HG03039 (cell line): ENCODE data around the gene TTC27.
"Not testable (repeated sequence)": the region's sequence is repeated elsewhere in the genome, so short reads cannot be mapped to it uniquely, and the experiment has no call there.

Source experiments
- ATAC-seq: cut with Tn5 transposase; IDR thresholded peaks from one replicate; pipeline ENCODE4 v1.9.1; 2021; ENCODE audit warnings: mild to moderate bottlenecking, moderate library complexity; ENCODE audit not compliant: unreplicated experiment

TTC27 gene

GRCh38 chr2:32750880-32751279 is 123.0 kb downstream of the TTC27 start:
- no peak for ATAC-seq

DNA sequence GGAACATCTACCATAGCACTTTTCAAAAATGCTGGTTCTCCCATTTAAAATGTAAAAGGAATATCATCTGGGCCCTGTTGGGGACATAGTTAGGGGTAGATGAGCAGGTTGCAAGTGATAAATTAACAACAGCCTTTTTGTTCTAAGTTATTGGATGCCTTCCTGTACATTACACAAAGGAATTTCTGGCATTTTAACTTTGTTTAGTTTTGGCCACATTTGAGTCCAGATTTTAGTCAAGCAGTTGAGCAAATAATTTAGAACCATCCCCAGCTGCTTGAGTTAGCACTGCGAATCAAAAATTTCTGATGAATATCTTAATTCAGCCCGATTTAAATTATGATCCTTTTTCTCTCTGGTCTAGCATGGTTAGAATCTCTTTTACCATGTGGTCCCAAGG is 124.4 kb downstream of the TTC27 start:
- no peak for ATAC-seq

GRCh38 chr2:32752952-32753351 is 125.1 kb downstream of the TTC27 start:
- ATAC-seq: no peak

DNA sequence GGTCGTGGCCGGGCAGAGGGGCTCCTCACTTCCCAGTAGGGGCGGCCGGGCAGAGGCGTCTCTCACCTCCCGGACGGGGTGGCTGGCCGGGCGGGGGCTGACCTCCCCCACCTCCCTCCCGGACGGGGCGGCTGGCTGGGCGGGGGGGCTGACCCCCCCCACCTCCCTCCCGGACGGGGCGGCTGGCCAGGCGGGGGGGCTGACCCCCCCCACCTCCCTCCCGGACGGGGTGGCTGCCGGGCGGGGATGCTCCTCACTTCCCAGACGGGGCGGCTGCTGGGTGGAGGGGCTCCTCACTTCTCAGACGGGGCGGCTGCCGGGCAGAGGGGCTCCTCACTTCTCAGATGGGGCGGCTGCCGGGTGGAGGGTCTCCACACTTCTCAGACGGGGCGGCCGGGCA is 126.8 kb downstream of the TTC27 start:
- not testable (repeated sequence) for ATAC-seq

DNA sequence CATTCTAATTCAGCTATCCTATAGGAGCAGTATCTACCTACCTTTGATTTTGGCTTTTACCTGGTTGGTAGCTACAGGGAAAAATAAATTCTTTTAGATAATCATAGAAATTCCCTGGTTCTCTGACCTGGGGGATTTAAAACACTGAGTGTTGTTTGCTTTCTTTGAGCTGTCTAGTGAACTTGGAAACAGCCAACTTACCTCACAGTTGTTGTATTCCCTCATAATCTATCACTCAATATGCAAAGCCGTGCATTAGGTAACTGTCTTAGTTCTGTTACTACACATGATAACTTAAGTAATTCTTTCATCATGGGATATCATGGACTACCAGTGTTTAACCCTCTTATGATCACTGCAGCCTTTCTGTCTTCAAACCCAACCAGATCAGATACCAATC is 127.8 kb downstream of the TTC27 start:
- ATAC-seq: no peak

DNA sequence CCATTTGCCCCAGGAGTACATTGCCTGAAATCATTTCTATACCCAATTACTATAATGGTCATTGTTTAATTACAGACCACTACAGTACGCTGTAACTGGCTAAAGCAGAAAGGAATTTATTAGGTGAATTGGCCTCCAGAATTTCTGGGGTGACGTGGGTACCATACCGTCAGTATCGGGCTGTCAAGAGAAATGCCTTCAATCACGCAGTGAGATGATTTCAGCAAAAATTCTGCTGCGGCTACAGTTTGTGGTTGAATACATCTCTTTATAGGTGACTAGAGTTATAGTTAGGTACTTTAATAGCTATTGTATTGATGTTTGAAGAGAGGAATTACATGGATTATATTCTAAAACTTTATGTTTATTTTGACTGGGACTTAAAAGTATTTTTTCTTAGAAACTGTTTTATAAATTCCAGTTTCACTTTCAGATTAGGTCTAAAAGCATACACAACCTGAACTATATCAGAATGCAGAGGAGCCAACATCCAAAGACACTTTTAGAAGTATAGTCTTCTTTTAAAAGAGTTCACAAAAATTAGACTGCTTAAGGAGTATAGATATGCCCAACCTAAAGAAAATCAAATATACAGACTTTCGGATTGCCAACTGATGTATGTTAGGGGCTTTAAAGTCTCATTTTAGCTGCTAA is 128.4 kb downstream of the TTC27 start:
- no peak for ATAC-seq

DNA sequence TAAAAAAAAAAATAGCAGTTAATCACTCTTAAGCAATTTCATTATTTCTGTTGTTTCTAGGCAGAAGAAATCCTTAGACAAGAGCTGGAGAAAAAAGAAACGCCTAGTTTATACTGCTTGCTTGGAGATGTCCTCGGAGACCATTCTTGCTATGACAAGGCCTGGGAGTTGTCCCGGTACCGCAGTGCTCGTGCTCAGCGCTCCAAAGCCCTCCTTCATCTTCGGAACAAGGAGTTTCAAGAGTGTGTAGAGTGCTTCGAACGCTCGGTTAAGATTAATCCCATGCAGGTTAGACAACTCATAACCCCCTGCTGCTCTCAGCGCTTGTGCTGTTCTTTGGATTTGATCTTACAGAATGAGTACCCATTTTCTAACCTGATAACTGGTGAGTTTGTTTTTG is 130.4 kb downstream of the TTC27 start:
- ATAC-seq: no peak

DNA sequence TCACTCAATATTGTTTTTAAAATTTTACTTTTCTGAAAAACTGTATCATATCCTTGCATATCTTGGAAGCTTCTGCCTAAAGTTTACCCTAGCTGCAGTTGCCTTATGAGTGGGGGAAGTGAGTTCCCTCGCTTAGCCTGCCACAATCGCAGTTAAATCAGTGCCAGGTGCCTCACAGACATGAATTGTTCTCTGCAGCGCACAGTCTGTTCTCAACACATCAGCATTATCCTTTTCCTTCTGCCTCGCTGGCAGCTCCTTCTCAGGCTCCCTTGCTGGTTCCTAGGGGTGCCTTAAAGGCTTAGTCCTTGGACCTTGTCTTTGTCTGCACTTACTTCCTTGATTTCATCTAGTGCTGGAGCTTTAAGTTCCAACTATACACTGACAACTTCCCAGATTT is 132.8 kb downstream of the TTC27 start:
- ATAC-seq: no peak

DNA sequence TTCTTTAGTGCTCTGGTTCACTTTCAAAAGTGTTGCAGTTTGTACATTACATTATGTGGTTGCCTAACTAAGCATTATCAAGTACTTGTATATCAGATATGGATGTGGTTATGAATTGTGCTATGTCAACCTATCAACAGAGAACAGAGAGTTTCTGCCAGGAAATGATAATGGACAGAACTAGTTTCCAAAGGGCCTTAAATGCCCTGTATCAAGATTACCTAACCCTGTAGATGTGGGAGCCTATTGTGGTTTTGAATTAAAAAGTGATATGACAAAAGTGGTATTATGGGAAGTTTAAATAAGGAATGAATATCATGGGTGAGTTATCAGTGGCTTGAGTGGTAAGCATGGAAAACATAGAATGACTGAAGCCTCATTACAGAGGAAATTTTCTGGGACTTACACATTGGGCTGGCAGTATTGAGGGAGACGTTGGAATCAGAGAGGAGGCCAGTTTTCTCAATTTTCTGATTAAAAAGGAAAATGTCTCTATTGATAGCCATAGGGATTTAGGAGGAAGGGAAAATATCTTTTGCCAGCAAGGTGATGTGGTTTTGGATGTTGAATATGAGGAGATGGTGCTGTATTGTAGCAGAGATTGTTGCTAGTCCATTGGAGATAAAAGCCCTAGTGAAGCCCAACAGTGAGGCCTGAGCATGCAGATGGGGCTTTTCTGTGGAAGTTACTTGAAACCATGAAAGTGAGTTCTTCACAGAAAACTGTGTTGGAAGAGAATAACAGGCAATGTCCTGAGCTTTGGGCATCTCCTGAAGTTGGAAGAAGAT is 140.7 kb downstream of the TTC27 start:
- no peak for ATAC-seq

DNA sequence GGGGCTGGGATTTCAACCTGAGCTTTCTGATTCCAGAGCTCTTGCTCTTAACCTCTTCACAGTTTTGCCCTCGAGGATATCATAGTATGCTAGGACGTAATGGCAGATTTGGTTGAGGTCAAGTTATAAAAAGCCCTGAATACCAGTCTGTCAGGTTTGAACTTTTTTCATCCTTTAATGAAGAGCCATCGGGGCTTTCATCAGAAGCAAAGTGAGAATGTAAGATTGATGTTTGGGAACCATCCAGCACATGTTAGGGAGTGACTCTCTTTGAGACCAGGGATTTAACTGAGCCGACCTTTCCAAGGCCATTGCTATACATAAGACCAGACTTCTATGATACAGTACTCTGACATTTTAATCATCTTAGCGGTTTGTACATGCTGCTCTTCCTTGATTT is 142.5 kb downstream of the TTC27 start:
- no peak for ATAC-seq

DNA sequence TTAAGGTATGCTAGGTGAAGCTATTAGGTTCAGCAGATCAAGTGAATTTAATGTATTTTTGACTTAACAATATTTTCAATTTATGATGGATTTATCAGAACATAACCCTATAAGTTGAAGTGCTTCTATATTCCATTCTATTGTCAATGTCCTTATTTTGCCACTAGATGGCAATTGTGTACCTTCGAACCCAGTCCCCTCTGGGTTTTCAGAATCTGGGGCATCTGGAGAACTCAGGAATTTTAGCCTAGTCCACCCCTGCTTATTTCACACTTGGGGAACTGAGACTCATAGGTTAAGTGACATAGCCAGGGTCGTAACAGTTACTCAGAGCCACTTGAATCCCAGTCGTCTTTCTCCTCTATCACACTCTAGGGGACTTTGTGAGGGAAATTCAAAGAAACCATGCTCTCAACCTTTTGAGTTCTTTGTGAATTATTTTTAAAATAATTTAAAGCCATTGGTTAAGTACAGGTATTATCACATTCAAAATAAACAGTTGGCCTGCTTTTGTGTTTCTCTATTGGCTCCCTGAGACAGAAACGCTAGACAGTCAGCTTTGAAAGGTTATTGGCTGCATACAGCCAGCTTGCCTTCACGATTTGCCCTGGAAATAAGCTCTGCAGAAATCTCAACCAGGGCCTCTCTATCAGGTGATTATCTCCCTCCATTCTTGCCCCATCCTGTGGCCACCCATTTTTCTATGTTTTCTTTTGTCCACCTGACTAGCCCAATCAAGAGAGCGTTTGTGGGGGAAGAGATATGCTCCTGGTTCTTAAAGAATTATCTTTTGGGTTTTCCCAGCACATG is 145.0 kb downstream of the TTC27 start:
- ATAC-seq: no peak

DNA sequence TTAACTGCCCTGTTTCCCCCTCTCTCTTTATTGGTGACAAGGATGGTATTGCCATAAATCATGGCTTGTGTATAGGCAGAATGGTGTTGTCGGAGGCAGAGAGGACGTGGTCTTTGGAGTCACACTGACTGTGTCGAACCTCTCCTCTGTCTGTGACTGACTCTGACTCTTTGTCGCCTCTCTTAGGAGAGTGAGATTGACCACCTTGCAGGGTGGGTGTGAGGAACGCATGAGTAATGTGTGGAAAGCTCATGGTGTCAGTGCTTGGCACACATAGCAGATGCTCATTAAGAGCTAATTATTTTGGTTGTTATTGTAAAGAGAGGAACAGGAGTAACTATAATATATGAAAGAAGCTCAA is 145.6 kb downstream of the TTC27 start:
- no peak for ATAC-seq

DNA sequence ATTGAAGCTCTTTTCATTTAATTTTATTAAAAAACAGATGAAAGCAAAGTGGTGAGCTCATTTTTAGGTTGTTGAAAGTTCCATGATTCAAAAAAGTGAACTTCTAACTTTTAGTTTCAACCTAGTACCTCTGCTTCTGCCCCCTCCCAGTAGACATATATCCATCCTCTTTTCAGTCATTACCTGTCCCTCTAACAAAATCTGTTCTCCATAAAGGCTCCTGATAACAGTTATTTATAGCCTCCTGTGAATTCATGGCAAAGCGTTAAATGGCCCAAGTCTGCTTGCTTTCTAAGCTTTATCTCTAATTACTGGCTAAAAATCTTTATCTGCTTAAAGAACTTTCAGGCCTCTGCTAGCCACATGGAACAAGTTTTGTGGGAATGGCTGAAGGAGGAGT is 148.1 kb downstream of the TTC27 start:
- no peak for ATAC-seq

GRCh38 chr2:32777714-32778113 is 149.9 kb downstream of the TTC27 start:
- no peak for ATAC-seq

- ATAC-seq: no peak
These were observed 153.1 kb downstream of the TTC27 start for GRCh38 chr2:32780961-32781360.

- no peak for ATAC-seq
These were observed 155.6 kb downstream of the TTC27 start for GRCh38 chr2:32783469-32783868.

DNA sequence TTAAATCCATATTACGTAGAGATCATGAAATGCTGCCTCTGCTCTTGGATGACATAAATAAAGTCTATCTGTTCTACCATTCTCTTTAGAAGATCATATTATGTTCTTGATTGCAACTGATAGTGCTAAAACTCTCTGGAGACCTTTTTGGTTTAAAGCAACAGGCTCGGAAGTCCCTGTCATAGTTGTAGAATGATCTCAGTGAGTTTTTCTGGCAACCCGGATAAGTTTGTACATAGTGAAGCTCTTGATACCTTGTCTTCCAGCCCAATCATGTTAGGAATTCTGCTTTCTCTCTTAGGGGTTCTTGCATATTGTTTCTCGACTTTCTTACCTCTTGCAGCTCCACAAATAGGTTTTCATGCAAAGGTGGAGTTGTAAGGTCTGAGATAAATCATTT is 156.1 kb downstream of the TTC27 start:
- ATAC-seq: no peak

DNA sequence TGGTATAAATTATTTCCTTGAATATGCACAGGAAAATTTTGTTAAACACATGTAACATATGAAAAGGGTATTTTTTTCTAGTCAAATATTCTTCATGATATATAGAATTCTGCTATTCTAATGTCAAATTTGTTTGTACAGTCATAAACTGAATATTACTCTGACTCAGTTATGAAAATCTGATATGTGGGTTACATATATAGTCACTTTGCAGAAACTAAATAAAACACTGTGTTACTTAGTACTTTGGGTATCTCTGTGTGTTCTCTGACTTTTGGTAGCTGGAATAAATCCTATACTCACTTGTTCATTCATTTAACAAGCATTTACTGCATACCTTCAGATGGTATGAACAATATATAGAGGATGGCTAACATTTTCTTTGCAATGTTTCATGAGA is 159.4 kb downstream of the TTC27 start:
- ATAC-seq: no peak

GRCh38 chr2:32788114-32788513 is 160.3 kb downstream of the TTC27 start:
- no peak for ATAC-seq

GRCh38 chr2:32792416-32792815 is 164.6 kb downstream of the TTC27 start:
- no peak for ATAC-seq

- no peak for ATAC-seq
These were observed 171.0 kb downstream of the TTC27 start for GRCh38 chr2:32798829-32799228.

DNA sequence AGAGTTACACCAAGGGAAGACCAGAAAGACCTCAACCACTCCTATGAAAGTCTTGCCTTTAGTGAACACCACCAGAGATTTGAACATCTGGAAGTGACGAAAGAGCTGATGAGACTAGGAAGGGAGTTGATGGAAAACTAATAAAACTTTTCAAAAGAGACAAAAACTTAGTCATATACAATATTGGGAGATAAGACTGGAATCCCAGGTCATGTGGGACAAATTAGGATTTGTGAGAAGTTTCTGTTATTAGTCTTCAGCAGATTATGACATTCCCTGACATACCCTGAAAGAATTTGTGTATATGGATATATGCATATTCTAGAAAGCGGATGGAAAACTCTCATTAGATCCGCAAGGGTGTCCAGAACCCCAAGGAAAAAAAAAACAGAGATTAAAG is 173.9 kb downstream of the TTC27 start:
- no peak for ATAC-seq
